C4-2B (cell line): Measurements from ENCODE around the gene PHF13.

Experiments used
- ZFX ChIP-seq: fragments of 450-650 bp; IDR thresholded peaks from 2 replicates; pipeline ENCODE4 v1.6.1; 2017
- TF ChIP-seq, protein P1 (sequence below): fragments of 450-650 bp; conservative IDR thresholded peaks from 2 replicates; pipeline ENCODE4 v1.5.1; 2017; ENCODE audit warnings: mild to moderate bottlenecking

- TF ChIP-seq, protein P1, sequence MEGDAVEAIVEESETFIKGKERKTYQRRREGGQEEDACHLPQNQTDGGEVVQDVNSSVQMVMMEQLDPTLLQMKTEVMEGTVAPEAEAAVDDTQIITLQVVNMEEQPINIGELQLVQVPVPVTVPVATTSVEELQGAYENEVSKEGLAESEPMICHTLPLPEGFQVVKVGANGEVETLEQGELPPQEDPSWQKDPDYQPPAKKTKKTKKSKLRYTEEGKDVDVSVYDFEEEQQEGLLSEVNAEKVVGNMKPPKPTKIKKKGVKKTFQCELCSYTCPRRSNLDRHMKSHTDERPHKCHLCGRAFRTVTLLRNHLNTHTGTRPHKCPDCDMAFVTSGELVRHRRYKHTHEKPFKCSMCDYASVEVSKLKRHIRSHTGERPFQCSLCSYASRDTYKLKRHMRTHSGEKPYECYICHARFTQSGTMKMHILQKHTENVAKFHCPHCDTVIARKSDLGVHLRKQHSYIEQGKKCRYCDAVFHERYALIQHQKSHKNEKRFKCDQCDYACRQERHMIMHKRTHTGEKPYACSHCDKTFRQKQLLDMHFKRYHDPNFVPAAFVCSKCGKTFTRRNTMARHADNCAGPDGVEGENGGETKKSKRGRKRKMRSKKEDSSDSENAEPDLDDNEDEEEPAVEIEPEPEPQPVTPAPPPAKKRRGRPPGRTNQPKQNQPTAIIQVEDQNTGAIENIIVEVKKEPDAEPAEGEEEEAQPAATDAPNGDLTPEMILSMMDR = no peak
- TF ChIP-seq ZFX = no peak
Observed at GRCh38 chr1:6585081-6585722, 28.3 kb upstream of the PHF13 start.
